ENCODE results near the gene GPHB5. TPM values are rescaled to one million over a fixed set of nuclear protein-coding genes. Genes with fewer than 3 reads are reported as not detected.
"Not testable (repeated sequence)": the region's sequence is repeated elsewhere in the genome, so short reads cannot be mapped to it uniquely, and the experiment has no call there.

GPHB5 gene
- total RNA-seq, 1 donor from 2014 or later, result not detected

DNA sequence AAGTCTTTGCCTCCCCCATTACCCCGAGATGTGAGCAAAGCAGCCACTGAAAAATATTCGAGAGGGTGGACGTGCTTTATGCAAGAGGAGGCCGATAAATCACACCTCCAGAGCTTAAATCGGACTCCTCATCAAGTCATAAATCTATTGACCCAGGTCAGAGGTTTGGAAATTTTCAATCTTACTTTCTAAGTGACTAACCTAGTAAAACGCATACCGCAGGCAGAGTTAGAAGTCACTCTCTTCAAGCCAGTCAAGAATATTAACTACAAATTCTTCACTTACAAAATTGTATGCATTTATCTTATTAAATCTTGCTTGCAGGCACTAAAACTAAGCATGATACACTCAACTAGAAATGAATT is 34.9 kb downstream of the GPHB5 start:
- intact Hi-C loops (cut with DNase I), result no loop called here
- Histone ChIP-seq H3K9me3 (no peaks in the 10 kb centered on the region), H3K27ac (no peak overlapping the region), H3K4me1 (no peaks in the 10 kb centered on the region), H3K36me3 (peaks cover 6 to 19% of the 10 kb centered on the region in 2 donors), H3K27me3 (no peaks in the 10 kb centered on the region), H3K4me3 (no peak overlapping the region)
- no peak for DNase-seq (ENCODE audit: low spot score in 2 of 2)
- TF ChIP-seq, protein P1, sequence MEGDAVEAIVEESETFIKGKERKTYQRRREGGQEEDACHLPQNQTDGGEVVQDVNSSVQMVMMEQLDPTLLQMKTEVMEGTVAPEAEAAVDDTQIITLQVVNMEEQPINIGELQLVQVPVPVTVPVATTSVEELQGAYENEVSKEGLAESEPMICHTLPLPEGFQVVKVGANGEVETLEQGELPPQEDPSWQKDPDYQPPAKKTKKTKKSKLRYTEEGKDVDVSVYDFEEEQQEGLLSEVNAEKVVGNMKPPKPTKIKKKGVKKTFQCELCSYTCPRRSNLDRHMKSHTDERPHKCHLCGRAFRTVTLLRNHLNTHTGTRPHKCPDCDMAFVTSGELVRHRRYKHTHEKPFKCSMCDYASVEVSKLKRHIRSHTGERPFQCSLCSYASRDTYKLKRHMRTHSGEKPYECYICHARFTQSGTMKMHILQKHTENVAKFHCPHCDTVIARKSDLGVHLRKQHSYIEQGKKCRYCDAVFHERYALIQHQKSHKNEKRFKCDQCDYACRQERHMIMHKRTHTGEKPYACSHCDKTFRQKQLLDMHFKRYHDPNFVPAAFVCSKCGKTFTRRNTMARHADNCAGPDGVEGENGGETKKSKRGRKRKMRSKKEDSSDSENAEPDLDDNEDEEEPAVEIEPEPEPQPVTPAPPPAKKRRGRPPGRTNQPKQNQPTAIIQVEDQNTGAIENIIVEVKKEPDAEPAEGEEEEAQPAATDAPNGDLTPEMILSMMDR (IDR thresholded peaks at IDR 0.05), result no peak

DNA sequence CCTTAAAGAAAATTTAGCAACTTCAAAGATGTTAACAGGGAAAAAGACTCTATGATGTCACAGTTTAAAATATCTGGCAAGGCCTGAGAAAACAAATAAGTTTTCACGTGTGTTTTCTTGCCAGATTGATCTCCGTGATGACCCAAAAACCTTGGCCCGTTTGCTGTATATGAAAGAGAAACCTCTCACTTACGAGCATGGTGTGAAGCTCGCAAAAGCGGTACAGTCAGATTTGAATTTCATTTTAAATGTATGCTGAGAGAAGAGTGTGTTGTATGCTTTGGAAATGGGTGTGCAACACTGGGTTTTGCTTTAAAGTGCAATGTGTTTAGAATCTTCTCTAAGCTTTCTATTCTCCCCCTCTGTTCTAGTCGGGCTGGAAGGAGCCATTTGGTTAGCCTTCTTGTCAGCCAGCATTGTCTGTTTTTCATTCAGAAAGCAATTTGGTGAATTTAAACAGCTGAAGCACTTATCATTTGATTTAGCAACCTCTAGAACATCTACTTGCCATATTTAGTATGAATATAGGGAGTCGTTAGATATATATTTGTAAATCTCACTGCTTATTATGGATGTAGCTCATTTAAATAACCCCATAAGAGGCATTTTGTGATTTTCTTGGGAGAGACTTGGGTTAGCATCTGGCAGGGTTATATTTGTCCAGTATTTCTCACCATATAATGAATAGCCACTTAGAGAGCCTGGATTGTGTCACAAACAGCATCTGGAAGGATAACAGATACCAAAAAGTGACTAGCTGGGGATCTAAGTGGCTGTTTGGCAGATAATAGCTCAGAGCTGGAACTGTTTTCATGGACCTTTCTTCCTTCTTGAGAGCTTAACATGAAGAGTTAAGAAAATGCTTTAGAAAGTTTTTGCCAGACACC is 35.5 kb downstream of the GPHB5 start:
- Histone ChIP-seq H3K4me1 (no peaks in the 10 kb centered on the region), H3K36me3 (peaks cover 6 to 18% of the 10 kb centered on the region in 2 donors), H3K27ac (no peak overlapping the region), H3K27me3 (no peaks in the 10 kb centered on the region), H3K9me3 (no peaks in the 10 kb centered on the region), H3K4me3 (no peak overlapping the region)
- intact Hi-C loops (cut with DNase I), result no loop called here
- TF ChIP-seq, protein P1 (IDR thresholded peaks at IDR 0.05), result no peak
- no peak for DNase-seq (ENCODE audit: low spot score in 2 of 2)

DNA sequence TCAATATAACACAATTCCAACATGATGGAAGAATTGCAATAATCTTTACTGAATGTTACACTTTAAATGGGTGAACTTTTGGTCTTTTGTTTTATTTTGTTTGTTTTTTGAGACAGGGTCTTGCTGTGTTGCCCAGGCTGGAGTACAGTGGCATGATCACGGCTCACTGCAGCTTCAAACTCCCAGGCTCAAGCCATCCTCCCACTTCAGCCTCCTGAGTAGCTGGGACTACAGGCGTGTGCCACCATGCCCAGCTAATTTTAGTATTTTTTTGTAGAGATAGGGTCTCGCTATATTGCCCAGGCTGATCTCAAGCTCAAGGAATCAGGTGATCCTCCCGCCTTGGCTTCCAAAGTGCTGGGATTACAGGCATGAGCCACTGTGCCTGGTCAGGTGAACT is 38.8 kb downstream of the GPHB5 start:
- not testable (repeated sequence) for H3K27ac ChIP-seq; H3K27me3 ChIP-seq; H3K36me3 ChIP-seq; DNase-seq (ENCODE audit: low spot score in 2 of 2); H3K4me3 ChIP-seq; H3K4me1 ChIP-seq; H3K9me3 ChIP-seq
- intact Hi-C loops (cut with DNase I), result loop anchor here (5.0 to 10.0 kb wide), 2 partner anchors 38 to 1115 kb away; no protein-coding TSS in a partner anchor

DNA sequence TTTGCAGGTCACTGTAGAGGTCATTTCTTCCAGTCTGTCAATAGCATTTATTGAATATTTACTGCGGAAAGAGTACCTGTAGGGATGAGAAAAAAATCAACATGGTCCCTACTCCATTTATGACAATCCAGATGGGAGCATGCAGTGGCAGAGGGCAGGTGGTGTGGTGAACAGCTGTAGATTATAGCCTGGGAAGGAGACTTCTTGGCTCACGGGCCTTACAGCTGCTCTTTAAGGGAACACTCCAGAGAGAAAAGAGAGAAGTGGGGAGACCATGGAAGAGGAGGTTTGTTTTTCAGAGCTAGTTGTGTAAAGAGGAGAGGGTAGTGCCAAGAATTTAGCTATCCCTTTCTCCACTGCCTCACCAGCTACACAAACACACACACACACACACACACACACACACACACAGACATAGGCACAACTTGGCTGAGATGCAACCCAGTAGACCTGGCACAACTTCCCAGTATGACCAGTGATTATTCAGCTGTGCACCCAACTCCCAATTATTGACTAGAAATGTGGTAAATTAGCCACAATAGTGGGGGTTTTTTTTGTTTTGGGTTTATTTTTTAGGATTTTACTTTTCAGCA is 41.0 kb downstream of the GPHB5 start:
- TF ChIP-seq, protein P1 (IDR thresholded peaks at IDR 0.05), result no peak
- intact Hi-C loops (cut with DNase I), result loop anchor here (5.0 to 10.0 kb wide), 2 partner anchors 35 to 1113 kb away; no protein-coding TSS in a partner anchor
- no peaks in the 10 kb centered on the region for H3K27me3 ChIP-seq
- H3K4me1 ChIP-seq, result no peaks in the 10 kb centered on the region
- no peak for DNase-seq (ENCODE audit: low spot score in 2 of 2)
- no peak overlapping the region for H3K27ac ChIP-seq
- H3K9me3 ChIP-seq, result no peaks in the 10 kb centered on the region
- peaks cover 0 to 3% of the 10 kb centered on the region in 2 donors for H3K36me3 ChIP-seq
- H3K4me3 ChIP-seq, result no peak overlapping the region

DNA sequence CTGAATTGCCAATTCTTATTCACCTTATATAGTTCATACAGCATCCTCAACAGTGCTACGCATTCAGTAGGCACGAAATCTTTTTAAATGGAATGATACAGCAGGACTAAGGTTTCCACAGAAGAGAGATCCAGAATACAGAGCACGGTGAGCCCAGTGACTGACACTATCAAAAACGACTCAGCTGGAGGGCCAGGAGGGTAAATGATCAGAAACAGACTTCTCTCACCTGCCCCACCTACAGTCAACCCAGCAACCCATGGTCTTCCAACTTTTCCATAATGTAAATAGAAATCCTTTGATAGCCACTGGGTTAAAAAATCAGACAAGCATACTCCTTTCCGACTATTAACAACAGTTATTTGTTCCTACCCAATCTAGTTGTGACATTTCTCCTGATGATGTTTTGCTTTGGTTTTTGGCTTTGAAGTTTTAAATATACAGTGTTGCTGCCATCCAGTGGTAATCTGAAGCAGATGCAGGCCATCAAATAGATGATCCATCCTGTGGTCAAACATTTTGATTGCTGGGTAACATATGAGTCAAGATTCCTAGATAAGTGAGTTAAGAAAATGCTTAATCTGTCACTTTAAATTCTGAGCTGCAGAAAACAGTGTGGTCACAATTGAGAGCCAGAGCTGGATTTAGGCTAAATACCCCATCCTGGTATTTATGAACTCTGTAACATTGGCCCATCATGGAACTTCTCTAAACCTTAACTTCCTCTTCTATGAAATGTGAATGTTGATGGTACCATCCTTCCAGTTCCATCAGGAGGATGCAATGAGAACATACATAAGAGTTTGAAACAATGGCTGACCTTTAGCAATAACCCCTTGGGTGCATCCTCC is 42.0 kb downstream of the GPHB5 start:
- H3K27ac ChIP-seq, result no peak overlapping the region
- no peak for DNase-seq (ENCODE audit: low spot score in 2 of 2)

More for the DNA sequence above, 42.0 kb downstream of the GPHB5 start:
- Histone ChIP-seq H3K4me3 (no peak overlapping the region), H3K27me3 (no peaks in the 10 kb centered on the region), H3K36me3 (peaks cover 0 to 3% of the 10 kb centered on the region in 2 donors), H3K9me3 (no peaks in the 10 kb centered on the region), H3K4me1 (no peaks in the 10 kb centered on the region)
- TF ChIP-seq, protein P1 (IDR thresholded peaks at IDR 0.05), result peak; percentile 70 to 80 (median 72)
- intact Hi-C loops (cut with DNase I), result loop anchor here (1.0 to 10.0 kb wide), 3 partner anchors 34 to 1112 kb away; no protein-coding TSS in a partner anchor
